GM18951 (cell line): ENCODE data around the gene ACACA.

Experiments used
- POLR2A ChIP-seq: IDR thresholded peaks from 4 replicates; pipeline ENCODE4 v1.6.1; 2011; ENCODE audit warnings: mild to moderate bottlenecking; ENCODE audit not compliant: insufficient read length, insufficient read depth; ENCODE audit errors: extremely low read depth
- in situ Hi-C: fragments of 300-500 bp; cut with MboI; formaldehyde crosslinking; loops from one replicate; pipeline ENCODE4 v1.12.0; 2022; ENCODE audit warnings: low sequenced_read_pairs, mixed read lengths, inconsistent platforms; ENCODE audit not compliant: unreplicated experiment

Gene ACACA

DNA sequence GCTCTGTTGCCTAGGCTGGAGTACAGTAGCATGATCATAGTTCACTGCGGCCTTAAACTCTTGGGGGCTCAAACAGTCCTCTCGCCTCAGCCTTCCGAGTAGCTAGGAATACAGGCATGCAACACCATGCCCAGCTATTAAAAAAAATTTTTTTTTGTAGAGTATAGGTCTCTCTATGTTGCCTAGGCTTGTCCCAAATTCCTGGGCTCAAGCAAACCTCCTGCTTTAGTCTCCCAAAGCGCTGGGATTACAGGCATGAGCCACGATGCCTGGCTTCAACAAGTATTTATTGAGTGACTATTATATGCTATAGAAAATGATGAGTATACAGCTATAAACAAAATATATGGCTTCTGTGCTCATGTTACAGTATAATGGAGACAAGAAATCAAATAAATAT, 97.6 kb downstream of the ACACA start:
- in situ Hi-C loops, result no loop called here
- no peak for TF ChIP-seq POLR2A

DNA sequence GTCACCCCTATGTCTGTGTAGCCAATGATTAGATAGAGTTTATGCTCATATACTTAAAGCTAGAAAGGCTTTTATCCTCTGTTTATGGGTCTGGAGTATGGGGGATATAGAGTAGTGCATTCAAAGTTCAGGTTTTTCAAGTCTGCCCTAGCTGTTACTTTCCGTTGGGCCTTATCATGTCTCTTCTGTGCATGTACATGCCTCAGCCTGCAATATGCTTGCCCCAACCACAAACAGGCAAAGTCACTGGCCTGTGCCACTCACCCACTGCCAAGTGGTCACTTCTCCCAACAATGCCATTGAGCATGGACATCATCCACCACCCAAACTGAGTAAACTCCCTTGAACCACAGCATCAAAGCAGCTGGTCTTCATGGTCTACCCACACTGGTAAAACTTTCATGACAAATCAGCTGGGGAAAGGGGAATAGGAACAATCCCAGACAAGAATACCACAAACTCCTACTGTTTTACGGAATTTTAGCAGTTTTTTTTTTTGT, 101.2 kb downstream of the ACACA start:
- no peak for TF ChIP-seq POLR2A
- in situ Hi-C loops, result no loop called here

DNA sequence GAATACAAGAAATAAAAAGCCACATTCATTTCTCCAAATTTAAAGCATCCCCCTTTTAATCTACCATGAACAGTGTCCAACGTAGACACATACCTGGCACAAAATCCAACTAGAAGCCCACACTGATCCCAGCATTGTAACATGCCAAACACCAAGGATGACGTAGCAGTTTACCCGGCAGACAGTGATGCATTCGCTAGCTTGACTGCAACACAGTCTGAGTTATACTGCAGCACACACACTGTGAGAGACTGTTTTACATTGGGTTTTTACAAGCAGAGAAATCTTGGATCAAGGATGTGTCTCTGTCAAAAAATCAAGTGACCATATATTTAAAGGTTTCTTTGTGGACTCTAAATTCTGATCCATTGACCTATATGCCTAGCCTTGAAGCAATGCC, 105.3 kb downstream of the ACACA start:
- in situ Hi-C loops, result no loop called here
- no peak for TF ChIP-seq POLR2A

DNA sequence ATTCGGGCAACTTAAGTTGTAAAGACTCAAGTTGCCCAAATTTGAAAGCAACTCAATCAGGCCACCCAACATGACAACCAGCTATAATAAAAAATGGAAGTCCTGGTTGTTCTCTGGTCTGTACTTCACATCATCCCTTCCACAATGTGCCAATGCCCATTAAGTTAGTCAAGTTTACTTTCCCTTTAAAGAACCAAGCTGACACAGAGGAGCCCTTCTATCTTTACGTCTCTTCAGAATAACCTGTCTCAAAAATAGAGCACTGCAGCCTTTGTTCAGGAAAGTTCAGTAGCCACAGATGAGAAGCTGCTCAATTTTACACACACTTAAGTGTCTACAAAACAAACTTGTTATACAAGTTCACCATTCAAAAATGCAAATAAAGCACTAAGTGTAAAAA, 106.0 kb downstream of the ACACA start:
- in situ Hi-C loops, result no loop called here
- no peak for TF ChIP-seq POLR2A

DNA sequence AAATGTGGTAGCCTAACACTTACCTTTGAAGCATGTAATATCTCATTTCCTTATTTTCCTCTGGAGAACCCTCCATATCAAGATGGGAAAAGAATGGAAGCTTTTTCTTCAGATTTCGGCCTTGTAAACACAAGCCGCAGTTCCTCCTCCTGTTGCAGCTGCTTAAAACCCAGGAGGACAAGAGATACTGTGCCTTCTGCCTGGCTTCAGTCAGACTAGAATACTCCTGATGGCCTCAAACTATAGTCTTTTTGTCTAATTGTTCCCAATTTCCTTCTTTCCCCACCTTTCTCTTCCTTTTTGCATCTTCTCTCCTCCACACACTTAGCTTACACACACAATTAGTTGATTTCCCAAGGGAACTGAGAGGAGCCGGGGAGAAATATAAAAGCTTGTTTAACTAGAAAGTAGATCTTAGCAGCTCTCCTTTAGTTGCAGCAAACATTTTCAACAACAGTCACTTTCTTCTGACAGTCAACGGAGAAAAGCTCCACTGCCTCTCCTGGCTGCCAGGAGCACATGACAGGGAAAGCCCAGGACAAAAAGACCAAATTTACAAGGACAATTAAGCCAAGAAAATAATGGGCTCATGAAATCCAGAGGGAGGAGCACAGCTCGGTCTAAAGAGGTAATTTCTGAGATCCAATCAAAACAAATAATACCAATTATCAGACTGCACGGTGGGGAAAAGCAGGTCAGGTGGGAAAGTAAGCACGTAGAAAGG, 107.2 kb downstream of the ACACA start:
- in situ Hi-C loops, result no loop called here
- TF ChIP-seq POLR2A, result no peak

DNA sequence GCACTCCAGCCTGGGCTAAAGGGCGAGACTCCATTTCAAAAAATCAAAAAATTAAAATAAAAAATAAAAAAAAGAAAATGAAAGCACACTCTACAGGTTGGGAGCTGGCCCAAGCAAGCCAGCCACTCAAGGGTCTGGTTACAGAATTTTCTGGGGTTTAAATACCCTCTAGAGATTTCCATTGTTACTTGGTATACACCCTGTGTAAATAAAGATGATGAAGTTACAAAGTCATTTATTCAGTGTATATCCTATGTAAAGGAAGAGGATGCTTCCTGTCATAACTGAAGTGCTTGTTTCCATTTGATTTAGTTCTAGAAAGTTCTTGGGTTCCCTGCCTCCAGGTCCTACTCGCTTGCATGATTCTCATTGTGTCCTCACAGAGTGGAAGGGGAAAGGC, 110.7 kb downstream of the ACACA start:
- no peak for TF ChIP-seq POLR2A
- in situ Hi-C loops, result no loop called here

DNA sequence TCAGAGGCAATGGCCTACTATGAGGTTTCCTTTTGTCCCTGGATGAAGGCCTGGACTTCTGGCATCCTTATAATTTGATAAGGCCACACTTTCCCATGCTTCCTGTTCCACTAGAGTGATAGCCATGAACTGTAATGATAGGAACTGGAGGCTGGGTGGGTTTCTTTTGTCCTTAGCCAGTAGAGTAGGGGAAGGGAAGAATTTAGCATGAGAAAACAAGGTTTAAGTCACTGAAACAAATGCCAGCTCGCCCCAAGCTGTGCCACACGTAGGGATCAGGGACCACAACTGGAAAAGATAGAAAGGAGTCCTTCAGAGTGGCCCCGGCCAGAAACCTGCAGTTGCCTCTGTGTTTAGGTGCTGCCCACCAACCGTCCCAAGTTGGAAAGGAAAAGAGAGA, 111.7 kb downstream of the ACACA start:
- in situ Hi-C loops, result no loop called here
- TF ChIP-seq POLR2A, result no peak

DNA sequence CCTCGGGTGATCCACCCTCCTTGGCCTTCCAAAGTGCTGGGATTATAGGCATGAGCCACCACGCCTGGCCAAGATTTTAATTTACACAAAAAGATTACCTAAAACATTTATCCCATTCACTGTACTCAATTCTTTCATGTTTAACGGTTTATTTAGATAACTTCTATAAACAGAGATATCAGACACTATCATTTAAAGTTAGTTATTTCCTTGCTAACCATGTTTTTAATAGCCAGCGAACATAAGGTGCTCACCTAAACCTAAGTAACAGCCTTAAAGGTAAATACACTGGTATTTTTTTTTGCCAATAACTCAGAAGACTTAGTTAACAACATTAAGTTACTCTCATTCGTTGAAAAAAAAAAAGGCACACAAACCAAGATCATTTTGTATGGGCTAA, 112.9 kb downstream of the ACACA start:
- in situ Hi-C loops, result no loop called here
- no peak for TF ChIP-seq POLR2A

DNA sequence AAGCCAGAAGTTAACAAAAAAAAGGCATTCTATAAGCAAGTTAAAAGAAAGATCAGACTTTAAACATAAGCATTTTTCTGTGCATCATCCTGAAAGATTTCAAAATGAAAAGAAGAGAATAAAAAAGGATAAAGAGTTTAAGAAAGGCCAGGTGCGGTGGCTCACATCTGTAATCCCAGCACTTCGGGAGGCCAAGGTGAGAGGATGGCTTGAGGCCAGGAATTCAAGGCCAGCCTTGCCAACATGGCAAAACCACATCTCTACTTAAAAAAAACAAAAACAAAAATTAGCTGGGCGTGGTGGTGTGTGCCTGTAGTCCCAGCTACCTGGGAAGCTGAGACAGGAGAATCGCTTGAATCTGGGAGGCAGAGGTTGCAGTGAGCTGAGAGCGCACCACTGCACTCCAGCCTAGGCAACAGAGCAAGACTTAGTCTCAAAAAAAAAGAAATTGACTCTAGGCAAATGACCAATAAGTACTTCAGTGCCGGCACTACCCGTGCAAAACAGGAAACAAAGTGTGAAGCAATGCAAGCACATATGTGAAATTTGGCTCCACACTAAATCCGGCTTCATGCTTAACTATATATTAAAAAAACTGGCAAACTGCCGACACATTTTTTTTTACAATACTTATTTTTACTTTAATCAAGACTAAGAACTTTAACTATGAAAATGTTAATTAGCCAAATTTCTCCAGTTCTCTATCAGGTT, 114.1 kb downstream of the ACACA start:
- in situ Hi-C loops, result no loop called here
- no peak for TF ChIP-seq POLR2A

DNA sequence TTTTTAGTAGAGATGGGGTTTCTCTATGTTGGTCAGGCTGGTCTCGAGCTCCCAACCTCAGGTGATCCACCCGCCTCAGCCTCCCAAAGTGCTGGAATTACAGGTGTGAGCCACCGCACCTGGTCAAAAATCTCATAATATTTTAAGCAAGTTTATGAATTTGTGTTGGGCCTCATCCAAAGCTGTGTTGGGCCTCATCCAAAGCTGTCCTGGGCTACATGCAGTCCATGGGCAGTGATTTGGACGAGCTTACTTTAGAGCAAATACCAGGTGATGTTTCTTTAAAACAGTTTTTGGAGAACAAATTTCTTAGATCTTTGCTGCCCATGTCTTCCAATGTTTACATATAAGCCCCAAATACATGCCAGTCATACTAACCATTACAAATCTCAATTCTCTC, 115.3 kb downstream of the ACACA start:
- in situ Hi-C loops, result no loop called here

DNA sequence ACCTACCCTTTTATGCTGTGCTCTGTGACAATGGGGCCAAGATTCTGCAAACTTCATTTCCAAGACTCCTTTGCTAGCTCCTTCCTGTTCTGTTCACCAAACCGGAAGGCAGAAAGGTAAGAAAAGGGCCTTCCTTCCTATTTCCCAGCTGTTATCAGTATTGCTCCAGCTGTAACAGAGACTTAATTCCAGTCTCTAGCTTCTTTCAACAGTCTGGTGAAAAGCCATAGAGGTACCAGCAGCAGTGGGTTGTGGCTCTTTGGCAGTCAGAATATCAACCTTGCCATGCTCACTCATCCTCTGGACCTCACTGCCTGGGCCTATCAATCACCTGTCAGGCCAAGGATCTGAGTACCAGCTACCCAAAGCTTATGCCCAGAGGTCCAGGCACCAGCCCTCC, 120.2 kb downstream of the ACACA start:
- in situ Hi-C loops, result no loop called here
- no peak for TF ChIP-seq POLR2A

More for the DNA sequence above, 115.3 kb downstream of the ACACA start:
- TF ChIP-seq POLR2A, result no peak

DNA sequence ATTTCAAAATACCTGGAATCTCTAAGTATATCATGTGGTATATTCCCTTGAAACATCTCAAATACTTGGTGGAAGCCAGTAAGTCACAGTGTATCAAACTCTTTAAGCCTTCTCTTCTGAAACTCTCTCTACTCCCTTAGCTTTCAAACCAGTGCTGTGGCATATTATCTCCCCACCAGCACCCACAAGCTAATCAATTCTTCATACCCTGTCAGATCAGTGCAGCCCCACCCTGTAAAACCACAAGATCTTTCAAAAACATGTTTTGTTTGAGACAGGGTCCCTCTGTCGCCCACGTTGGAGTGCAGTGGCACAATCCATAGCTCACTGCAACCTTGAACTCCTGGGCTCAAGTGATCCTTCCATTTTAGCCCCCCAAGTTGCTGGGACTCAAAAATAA, 122.4 kb downstream of the ACACA start:
- in situ Hi-C loops, result no loop called here
- no peak for TF ChIP-seq POLR2A

DNA sequence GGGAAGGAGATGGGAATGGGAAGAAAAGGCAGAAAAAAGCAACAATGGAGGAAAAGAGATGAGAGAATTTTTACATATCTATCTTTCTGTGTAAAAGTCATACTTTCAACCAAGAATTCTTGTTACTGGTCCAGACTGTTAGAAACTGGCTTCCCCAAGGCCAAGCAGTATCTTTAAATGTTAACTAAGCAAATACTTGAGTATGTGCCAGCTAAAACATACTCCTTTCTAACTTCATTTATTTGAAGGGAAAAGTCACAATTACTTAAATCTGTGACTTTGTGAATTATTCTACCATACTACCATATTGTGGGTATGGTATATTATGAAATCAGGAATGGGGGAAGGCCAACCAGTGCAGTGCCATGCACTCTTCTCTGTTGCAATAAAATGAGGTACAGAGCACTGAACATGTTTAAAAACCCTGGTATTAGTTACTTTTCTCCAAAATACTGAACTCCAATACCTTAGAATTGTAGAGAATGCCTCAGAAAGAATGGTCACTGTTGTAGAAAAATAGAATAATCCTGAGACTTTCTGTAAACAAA, 123.1 kb downstream of the ACACA start:
- TF ChIP-seq POLR2A, result no peak
- in situ Hi-C loops, result no loop called here

DNA sequence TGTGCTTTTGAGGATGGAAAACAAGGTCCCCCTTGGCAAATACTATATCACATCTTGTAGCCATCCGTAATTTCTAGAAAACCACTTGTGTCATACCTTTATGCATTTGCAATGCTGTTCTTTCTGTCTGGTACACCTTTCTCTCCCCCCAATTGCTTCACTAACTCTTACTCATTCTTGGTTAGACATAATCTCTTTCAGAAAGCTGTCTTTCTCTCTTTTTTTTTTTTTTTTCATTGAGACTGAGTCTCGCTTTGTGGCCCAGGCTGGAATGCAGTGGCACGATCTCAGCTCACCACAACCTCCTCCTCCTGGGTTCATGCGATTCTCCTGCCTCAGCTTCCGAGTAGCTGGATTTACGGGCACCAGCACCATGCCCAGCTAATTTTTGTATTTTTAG, 125.8 kb downstream of the ACACA start:
- TF ChIP-seq POLR2A, result no peak
- in situ Hi-C loops, result no loop called here
